Progenitor cell of endocrine pancreas (in vitro differentiated cells): Measurements from ENCODE around the gene LHFPL6. TPM values are rescaled to one million over a fixed set of nuclear protein-coding genes. Genes with fewer than 3 reads are reported as not detected.
"Not testable (repeated sequence)": the region's sequence is repeated elsewhere in the genome, so short reads cannot be mapped to it uniquely, and the experiment has no call there.

Experiments
- DNase-seq: peaks from one replicate; pipeline ENCODE4 v3.0.0; 2021; ENCODE audit warnings: low spot score; ENCODE audit not compliant: unreplicated experiment
- H3K27ac Mint-ChIP-seq: 2 replicates; pipeline ENCODE4 v1.8.0; 2021; ENCODE audit warnings: mild to moderate bottlenecking, moderate library complexity, mixed read lengths
- H3K27me3 Mint-ChIP-seq: 2 replicates; pipeline ENCODE4 v1.8.0; 2021; ENCODE audit warnings: mixed read lengths
- H3K36me3 Mint-ChIP-seq: 2 replicates; pipeline ENCODE4 v1.8.0; 2022; ENCODE audit warnings: mixed read lengths; ENCODE audit not compliant: insufficient read depth
- H3K4me1 Mint-ChIP-seq: 2 replicates; pipeline ENCODE4 v1.8.0; 2021; ENCODE audit warnings: low read depth, mixed read lengths
- H3K4me3 Mint-ChIP-seq: 2 replicates; pipeline ENCODE4 v1.8.0; 2021; ENCODE audit warnings: low read depth, mild to moderate bottlenecking, moderate library complexity, mixed read lengths
- H3K9me3 Mint-ChIP-seq: 2 replicates; pipeline ENCODE4 v1.8.0; 2021; ENCODE audit warnings: low read depth, mixed read lengths
- total RNA-seq: library from RNA; stranded (reverse); gene quantifications from 2 replicates; pipeline ENCODE4 v1.2.1, GENCODE V29; 2021
- TF ChIP-seq, protein P1 (sequence below): fragments of 200-600 bp; sonication (generic); IDR thresholded peaks from one replicate; pipeline ENCODE4 v1.5.0; 2021; ENCODE audit warnings: antibody characterized with exemption, mild to moderate bottlenecking; ENCODE audit not compliant: unreplicated experiment

Gene LHFPL6
- total RNA-seq, 1 donor from 2014 or later, result 1.0 TPM

GRCh38 chr13:39349391-39349960 lies 253.5 kb downstream of the LHFPL6 start:
- no peak overlapping the region for H3K4me3 Mint-ChIP-seq
- TF ChIP-seq, protein P1, sequence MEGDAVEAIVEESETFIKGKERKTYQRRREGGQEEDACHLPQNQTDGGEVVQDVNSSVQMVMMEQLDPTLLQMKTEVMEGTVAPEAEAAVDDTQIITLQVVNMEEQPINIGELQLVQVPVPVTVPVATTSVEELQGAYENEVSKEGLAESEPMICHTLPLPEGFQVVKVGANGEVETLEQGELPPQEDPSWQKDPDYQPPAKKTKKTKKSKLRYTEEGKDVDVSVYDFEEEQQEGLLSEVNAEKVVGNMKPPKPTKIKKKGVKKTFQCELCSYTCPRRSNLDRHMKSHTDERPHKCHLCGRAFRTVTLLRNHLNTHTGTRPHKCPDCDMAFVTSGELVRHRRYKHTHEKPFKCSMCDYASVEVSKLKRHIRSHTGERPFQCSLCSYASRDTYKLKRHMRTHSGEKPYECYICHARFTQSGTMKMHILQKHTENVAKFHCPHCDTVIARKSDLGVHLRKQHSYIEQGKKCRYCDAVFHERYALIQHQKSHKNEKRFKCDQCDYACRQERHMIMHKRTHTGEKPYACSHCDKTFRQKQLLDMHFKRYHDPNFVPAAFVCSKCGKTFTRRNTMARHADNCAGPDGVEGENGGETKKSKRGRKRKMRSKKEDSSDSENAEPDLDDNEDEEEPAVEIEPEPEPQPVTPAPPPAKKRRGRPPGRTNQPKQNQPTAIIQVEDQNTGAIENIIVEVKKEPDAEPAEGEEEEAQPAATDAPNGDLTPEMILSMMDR, result no peak
- peaks cover 5% of the 10 kb centered on the region for H3K4me1 Mint-ChIP-seq
- no peak for DNase-seq
- H3K27me3 Mint-ChIP-seq, result peaks cover 15% of the 10 kb centered on the region
- H3K36me3 Mint-ChIP-seq, result no peaks in the 10 kb centered on the region
- peaks cover 2% of the 10 kb centered on the region for H3K9me3 Mint-ChIP-seq
- H3K27ac Mint-ChIP-seq, result no peak overlapping the region

DNA sequence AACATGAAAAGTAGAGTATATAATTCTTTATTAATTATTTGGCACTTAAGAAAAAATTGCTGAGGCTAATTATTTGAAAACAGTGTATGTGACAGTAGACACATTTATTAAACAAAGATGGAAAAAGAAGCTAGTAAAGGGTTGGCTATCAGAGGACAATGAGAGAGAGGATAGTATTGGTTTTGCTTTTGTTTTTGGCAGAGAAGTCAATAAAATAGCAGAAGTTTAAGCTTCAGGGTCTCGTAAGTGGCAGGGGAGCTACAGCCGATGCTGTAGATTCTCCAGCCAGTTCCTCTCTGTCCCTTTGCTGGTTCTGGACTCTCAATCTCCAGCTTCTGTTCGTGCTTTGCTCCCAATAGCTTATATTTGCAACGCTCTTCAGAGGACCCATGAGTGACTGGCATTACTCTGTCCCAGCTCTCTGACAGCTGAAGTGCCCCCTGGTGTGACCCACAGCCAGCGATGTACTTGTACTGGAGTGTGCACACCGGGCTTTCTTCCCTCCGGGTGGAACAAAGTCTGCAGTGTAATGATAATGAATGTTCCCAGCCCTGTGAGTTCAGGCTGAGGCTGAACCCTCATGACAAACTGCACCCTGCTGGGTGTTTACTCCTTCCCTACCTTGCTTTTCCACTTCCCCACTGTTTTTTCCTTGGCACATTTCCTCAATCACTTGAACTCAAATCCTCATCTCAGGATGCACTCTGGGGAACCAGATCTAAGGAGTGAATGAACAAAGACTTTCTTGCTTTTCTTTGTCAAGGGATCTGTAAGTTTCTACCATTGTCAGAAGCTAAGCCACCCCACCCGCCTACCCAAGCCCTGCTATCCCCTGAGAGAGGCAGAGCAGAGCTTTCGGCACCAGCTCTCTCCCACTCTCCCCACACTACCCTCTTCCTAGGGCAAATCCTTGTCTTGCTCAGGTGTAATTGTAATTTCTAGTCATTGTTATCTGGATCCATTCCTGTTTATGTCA lies 254.8 kb downstream of the LHFPL6 start:
- peaks cover 5% of the 10 kb centered on the region for H3K4me1 Mint-ChIP-seq
- no peak for DNase-seq
- peaks cover 15% of the 10 kb centered on the region for H3K27me3 Mint-ChIP-seq
- no peaks in the 10 kb centered on the region for H3K9me3 Mint-ChIP-seq
- TF ChIP-seq, protein P1, result no peak
- H3K36me3 Mint-ChIP-seq, result no peaks in the 10 kb centered on the region
- H3K27ac Mint-ChIP-seq, result no peak overlapping the region
- H3K4me3 Mint-ChIP-seq, result no peak overlapping the region

- TF ChIP-seq, protein P1, result no peak
- DNase-seq, result no peak
- no peak overlapping the region for H3K4me3 Mint-ChIP-seq
- no peak overlapping the region for H3K27ac Mint-ChIP-seq
- no peaks in the 10 kb centered on the region for H3K9me3 Mint-ChIP-seq
- H3K36me3 Mint-ChIP-seq, result no peaks in the 10 kb centered on the region
- peaks cover 15% of the 10 kb centered on the region for H3K27me3 Mint-ChIP-seq
- H3K4me1 Mint-ChIP-seq, result peaks cover 5% of the 10 kb centered on the region
These were observed 257.0 kb downstream of the LHFPL6 start for GRCh38 chr13:39345982-39346381.

GRCh38 chr13:39341251-39341650 lies 261.7 kb downstream of the LHFPL6 start:
- Mint-ChIP-seq H3K27me3 (no peaks in the 10 kb centered on the region), H3K9me3 (no peaks in the 10 kb centered on the region), H3K27ac (no peak overlapping the region), H3K4me1 (no peaks in the 10 kb centered on the region), H3K4me3 (no peak overlapping the region), H3K36me3 (no peaks in the 10 kb centered on the region)
- DNase-seq, result no peak
- TF ChIP-seq, protein P1, result no peak

DNA sequence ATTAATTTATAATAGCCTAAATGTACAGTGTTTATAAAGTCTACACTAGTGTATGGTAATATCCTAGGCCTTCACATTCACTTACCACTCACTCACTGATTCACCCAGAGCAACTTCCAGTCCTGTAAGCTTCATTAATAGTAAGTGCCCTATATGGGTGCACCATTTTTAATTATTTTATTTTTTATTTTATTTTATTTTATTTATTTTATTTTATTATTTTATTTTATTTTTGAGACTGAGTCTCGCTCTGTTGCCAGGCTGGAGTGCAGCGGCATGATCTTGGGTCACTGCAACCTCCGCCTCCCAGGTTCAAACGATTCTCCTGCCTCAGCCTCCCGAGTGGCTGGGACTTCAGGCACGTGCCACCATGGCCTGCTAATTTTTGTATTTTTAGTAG lies 264.9 kb downstream of the LHFPL6 start:
- not testable (repeated sequence) for H3K27me3 Mint-ChIP-seq, H3K36me3 Mint-ChIP-seq, H3K4me3 Mint-ChIP-seq, H3K9me3 Mint-ChIP-seq, H3K4me1 Mint-ChIP-seq, DNase-seq, H3K27ac Mint-ChIP-seq
